HG03520 (cell line): Measurements from ENCODE around the gene PACSIN3.

Experiments
- ATAC-seq: cut with Tn5 transposase; IDR thresholded peaks from one replicate; pipeline ENCODE4 v1.9.1; 2021; ENCODE audit warnings: mild to moderate bottlenecking, moderate library complexity; ENCODE audit not compliant: unreplicated experiment

PACSIN3 gene

DNA sequence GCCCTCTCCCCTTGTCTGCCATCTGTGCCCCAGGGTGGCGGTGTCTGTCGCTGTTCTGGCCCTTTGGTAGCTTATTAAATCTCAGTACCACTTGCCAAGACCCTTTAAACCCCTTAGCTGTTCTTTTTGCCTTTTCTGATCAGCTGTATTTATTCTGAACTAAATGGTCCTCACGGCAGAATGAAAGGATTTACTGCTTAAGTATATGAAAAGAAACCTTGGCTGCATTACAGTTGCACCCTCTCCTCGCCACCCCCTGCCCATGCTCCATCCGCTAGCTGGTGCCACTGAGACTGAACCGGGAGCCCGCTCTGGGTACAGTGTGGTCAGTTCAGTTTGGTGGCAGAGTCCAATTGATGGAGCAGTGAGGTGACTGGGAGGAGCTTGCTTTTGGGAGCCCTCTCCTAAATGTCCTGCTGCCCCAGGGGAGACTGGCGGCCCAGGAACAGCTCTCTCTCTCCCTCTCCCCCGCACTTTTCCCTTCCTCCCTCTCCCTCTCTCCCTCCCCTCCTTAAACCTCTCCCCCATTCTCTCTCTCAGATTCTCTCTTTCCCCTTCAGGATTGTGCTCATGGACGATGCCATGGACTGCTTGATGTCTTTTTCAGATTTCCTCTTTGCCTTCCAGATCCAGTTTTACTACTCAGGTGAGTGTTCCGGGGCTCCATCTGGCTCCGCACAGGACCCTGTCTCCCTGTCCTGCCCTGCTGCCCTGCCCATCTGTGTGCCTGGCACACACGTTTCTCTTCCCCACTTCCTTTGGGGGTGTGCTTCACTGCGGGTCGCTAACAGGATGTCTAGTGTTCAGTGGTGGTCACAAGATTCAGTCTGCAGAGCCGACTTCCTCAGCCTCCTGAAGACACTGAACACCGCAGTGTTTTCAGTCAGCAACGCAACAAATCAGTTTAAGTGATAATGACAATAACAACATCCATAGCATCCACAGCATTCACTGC lies 31.3 kb downstream of the PACSIN3 start:
- no peak for ATAC-seq

GRCh38 chr11:47152953-47153950 lies 33.0 kb downstream of the PACSIN3 start:
- ATAC-seq = no peak

DNA sequence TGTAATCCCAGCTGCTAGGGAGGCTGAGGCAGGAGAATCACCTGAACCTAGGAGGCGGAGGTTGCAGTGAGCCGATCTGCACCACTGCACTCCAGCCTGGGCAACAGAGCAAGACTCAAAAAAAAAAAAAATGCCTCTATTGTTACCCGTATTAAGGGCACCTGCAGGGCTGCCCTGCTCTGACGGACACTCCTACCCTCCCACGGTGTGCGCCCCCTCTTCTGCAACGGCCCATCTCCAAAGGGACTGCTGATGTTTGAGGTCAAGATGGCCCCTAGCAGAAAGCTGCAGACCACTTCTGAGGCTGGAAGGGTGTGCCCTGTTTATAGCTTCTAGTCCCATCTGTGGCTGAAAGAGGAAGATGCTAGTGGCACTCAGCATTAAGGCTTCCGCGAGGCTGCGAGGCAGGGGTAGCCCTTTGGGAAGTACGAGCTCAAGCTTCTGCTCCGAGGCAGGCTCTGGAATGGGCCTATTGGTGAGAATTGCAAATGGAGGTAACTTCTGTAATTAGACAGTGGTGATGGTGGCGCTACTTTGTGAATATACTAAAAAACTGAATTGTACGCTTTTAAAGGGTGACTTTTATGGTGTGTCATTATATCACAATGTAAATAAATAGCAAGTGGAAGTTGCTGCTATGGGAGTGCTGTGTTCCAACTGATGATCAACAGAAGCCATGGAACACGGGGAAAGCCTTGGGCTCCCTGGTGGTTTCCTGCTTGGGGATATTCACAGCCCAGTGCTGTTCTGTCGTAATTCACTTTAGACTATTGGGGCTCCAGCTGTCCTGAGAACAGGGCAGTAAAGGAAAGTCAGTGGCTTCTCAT lies 33.9 kb downstream of the PACSIN3 start:
- ATAC-seq = no peak

DNA sequence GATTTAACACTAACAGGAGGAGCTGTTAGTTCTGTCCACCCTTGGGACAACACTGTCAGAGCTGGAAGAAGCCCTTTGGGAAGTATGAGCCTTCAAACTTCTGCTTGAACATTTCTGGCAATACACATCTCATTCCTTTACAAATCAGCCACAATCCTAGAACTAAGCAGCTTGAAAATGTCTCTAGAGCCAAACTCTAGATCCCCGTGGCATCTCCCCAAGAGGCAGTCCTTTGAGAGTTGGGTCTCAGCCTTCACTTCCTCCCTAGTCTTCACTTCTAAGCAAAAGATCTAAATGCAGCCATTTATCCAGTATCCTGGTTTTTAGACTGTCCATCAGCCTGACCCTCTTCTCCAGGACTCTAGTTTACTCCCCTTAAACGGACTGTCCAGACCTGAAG lies 36.5 kb downstream of the PACSIN3 start:
- no peak for ATAC-seq

GRCh38 chr11:47148903-47149531 lies 37.2 kb downstream of the PACSIN3 start:
- no peak for ATAC-seq

GRCh38 chr11:47148270-47148669 lies 38.0 kb downstream of the PACSIN3 start:
- ATAC-seq = no peak

DNA sequence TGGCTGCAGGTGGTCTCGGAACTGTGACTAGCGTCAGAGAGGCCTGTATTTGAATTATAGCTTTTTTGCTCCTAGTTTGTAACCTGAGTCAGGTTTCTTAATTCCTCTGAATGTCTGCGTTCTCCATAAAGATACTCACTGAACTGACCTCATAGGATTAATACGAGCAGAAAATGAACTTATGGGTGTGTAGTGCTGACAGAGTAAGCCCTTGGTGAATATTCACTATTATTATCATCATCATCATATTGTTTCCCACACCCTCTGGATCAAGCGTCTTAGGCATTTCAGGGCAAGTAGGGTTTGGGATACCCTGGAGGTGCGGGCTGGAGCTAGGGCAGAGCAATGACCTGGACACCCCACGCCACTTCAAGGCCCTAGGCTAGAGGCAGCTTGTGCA lies 38.6 kb downstream of the PACSIN3 start:
- no peak for ATAC-seq

- no peak for ATAC-seq
Measured at GRCh38 chr11:47147250-47147649, 39.0 kb downstream of the PACSIN3 start.

- no peak for ATAC-seq
Measured at GRCh38 chr11:47144541-47144940, 41.7 kb downstream of the PACSIN3 start.

DNA sequence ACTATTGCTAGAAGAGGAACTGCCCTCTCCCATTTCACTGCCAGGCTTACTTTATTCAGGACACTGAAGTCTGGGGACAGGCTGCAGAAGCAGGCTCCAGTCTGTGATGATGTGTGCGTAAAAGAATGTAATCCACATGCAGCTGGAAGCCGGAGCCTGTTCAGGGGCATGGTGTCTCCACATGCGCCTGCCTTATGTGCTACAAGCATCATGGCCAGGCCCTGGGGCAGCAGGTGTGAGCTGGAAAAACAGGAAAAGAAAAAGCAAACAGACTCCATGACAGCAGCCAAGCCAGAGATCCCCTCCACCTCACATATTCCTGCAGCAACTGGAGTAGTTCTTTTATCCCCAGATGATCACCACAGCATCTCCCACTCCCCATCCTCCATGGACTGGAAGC lies 42.9 kb downstream of the PACSIN3 start:
- ATAC-seq = no peak

DNA sequence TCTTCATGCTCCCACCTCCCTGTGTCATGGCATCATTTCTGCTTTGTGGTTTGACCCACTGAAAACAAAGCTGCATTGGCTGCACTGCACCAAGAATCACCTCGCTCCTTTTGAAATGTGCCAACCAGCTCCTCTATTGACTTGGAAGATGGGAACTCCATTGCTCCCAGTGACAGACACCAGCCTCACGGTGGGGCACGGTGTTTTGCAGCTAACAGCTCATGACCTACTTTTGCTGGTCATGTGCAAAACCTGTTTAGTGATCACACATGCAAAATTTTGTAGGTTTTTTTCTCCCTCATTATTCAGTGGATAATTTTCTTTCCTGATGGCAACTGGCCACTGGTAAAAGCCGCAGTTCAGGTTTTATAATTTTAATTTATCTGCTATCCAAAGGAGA lies 46.4 kb downstream of the PACSIN3 start:
- ATAC-seq = no peak

DNA sequence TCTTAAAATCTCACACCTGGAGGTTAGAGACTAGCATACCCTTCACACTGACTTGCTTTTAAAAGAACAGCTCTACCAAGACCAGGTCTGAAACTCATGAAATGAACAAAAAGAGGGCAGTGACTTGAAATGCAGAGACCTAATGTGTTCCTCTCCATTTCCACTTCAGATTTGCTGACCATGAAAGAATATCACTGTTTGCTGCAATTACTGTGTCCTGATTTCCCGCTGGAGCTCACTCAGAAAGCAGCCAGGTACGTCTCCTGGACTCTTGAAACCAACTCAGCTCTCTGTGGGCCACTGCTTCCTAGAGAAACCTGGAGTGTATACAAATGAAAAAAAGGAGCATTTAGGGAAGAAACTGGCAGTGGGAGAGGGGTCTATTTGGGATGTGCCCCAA lies 48.8 kb downstream of the PACSIN3 start:
- no peak for ATAC-seq

DNA sequence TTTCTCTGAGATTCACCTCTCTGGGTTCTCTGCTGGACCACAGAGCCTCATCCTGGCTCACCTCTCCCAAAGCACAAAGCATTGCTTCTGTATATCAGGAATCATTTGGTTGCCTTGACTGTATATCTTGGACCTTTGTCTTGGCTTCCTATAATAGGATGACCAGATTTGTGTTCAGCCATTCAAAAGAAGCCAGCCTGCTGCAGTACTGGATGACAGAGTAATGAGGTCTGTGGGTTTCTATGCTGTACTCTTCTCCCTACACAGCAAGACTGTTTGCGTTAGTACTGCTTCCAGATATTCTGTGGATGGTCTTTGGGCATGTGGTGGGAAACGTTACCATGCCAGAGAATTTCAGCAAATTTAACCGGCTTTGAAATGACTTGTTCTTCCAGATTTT lies 49.3 kb downstream of the PACSIN3 start:
- ATAC-seq = no peak

DNA sequence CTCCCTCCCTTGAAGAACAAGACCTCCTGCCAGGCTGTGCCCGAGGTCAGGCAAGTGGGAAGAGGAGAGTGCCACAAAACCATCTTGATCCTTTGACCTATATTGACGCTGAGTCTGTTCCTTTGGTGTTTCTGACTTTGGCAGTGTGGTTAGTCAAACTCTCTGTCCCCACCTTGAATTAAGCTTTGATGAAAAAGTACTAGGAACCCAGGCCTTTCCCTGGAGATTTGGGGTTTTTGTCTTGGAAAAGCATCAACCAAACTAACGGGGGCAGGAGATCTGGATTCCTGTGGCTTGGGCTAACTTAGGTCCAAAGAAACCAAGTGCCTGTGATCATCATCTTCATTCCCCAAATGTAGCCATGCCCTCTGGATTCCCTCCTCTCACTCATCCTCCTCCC lies 49.9 kb downstream of the PACSIN3 start:
- no peak for ATAC-seq

GRCh38 chr11:47132981-47133380 lies 53.3 kb downstream of the PACSIN3 start:
- no peak for ATAC-seq

GRCh38 chr11:47132490-47132889 lies 53.7 kb downstream of the PACSIN3 start:
- ATAC-seq = no peak

DNA sequence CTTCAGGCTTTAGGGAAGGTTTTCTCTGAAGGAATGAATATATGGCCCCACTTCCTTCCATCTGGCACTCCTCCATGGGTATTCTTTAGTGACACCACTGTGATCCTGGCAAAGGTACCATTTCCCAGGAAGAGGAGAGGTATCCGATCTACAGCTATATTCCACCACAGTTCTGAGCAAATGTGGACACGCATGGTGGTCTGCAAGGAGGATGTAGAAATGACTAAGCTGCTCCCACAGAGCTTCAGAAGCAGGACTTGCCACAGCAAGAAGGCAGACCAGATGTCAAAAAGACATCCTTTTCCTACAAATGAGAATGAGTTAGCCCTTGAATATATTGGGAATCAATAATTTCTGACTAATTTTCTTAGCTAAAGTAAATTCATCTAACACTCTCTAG lies 55.1 kb downstream of the PACSIN3 start:
- ATAC-seq = no peak

DNA sequence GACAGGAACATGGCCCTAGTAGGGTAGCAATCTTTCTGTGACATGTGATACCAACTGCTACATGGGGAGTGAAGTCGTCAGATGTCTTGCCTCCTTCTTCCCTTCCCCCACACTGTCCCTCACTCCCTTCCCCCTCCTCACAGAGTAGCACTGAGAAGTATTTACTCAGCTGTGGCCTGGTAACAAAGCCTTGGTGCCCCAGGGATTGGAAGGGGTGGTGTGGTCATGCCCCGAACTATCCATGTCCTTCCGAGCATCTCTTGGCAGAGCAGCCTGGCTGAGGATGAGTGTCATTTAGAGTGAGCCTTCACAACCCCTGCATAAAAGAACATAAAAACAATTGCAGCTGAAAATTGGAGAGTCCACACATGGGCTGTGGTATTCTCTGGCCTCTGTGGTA lies 55.7 kb downstream of the PACSIN3 start:
- ATAC-seq = no peak
